HEK293 (cell line): ENCODE results near the gene IDNK.

Source experiments
- CTCF ChIA-PET: fragments of 350-600 bp; formaldehyde crosslinking; extraction: SDS; loops from one replicate; lab custom pipeline; 2021; ENCODE audit warnings: antibody characterized with exemption; lab: Yijun Ruan, JAX
- POLR2A ChIA-PET: fragments of 300-600 bp; formaldehyde crosslinking; extraction: SDS; loops from one replicate; lab custom pipeline; 2020; ENCODE audit warnings: antibody characterized with exemption, inconsistent platforms; lab: Yijun Ruan, JAX
- H3K27ac ChIP-seq: fragments of 200-500 bp; sonication (Bioruptor generic); 2 replicates; pipeline ENCODE4 v1.5.1; 2014; ENCODE audit warnings: low read depth, low read length, control low read depth, inconsistent platforms; ENCODE audit errors: extremely low read depth
- H3K36me3 ChIP-seq, 2 experiments: fragments of 200-500 bp in 1 of 2; sonication (Bioruptor generic) in 1 of 2; 1 replicate in 1 of 2; 2 replicates in 1 of 2; pipeline ENCODE4 v1.5.1; 2014 to 2017; ENCODE audit warnings: inconsistent platforms in 2 of 2, low read length in 2 of 2; ENCODE audit not compliant: control insufficient read depth in 2 of 2, insufficient read depth in 1 of 2
- H3K4me1 ChIP-seq: fragments of 200-500 bp; sonication (Bioruptor generic); 2 replicates; pipeline ENCODE4 v1.5.1; 2014; ENCODE audit warnings: mild to moderate bottlenecking, low read length, inconsistent platforms; ENCODE audit not compliant: control insufficient read depth, insufficient read depth
- H3K4me3 ChIP-seq: 2 replicates; pipeline ENCODE4 v1.5.1; 2011; ENCODE audit warnings: low read depth, mild to moderate bottlenecking, control low read depth, low read length, moderate library complexity
- H3K9me3 ChIP-seq: fragments of 200-500 bp; sonication (Bioruptor generic); 2 replicates; pipeline ENCODE4 v1.5.1; 2014; ENCODE audit warnings: low read depth, low read length, inconsistent platforms; ENCODE audit not compliant: control insufficient read depth, insufficient read depth
- ZNF19 ChIP-seq: fragments of 450-650 bp; formaldehyde crosslinking; IDR thresholded peaks from 2 replicates; pipeline ENCODE4; 2016; ENCODE audit warnings: missing biosample characterization, missing genetic modification characterization, low read depth
- ZNF571 ChIP-seq: fragments of 450-650 bp; formaldehyde crosslinking; IDR thresholded peaks from 2 replicates; pipeline ENCODE4 v1.5.0; 2017; ENCODE audit warnings: missing biosample characterization, missing genetic modification characterization
- ZNF677 ChIP-seq: fragments of 450-650 bp; IDR thresholded peaks from 2 replicates; pipeline ENCODE4 v1.5.0; 2018; ENCODE audit warnings: missing biosample characterization, mild to moderate bottlenecking, missing genetic modification characterization, moderate library complexity
- TF ChIP-seq, protein P1 (sequence below): fragments of 450-650 bp; formaldehyde crosslinking; IDR thresholded peaks from 2 replicates; pipeline ENCODE4 v1.5.1; 2017; ENCODE audit warnings: missing biosample characterization, missing genetic modification characterization
- TF ChIP-seq, protein P2 (sequence below): fragments of 450-650 bp; formaldehyde crosslinking; IDR thresholded peaks from 2 replicates; pipeline ENCODE4 v1.5.1; 2017; ENCODE audit warnings: missing biosample characterization, missing genetic modification characterization

The IDNK gene

DNA sequence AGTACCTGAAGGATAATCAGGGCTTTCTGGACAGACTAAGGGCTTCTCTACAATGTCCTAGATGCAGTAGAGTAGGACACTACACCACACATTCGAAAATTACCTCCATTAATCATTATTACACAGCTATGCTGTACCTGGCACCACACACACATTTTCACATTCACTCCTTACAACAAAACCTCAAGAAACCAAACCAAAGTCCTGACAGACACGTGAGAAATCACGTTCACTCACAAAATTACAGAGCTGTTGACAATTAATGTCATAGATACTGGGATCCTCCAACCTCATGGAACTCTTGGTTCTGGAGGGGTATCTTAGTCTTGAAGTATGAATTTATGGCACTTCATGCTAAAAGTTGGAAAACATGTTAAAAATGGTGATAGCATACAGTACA is 68.5 kb downstream of the IDNK start:
- peaks cover 8% of the 10 kb centered on the region; the same call in 1 of the 2 replicates for H3K4me1 ChIP-seq
- TF ChIP-seq, protein P1, sequence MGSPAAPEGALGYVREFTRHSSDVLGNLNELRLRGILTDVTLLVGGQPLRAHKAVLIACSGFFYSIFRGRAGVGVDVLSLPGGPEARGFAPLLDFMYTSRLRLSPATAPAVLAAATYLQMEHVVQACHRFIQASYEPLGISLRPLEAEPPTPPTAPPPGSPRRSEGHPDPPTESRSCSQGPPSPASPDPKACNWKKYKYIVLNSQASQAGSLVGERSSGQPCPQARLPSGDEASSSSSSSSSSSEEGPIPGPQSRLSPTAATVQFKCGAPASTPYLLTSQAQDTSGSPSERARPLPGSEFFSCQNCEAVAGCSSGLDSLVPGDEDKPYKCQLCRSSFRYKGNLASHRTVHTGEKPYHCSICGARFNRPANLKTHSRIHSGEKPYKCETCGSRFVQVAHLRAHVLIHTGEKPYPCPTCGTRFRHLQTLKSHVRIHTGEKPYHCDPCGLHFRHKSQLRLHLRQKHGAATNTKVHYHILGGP (tag by site-specific recombination), result no peak
- TF ChIP-seq ZNF19 (tag by site-specific recombination) (no peak), ZNF677 (tag by site-specific recombination) (no peak), ZNF571 (tag by site-specific recombination) (no peak)
- TF ChIP-seq, protein P2, sequence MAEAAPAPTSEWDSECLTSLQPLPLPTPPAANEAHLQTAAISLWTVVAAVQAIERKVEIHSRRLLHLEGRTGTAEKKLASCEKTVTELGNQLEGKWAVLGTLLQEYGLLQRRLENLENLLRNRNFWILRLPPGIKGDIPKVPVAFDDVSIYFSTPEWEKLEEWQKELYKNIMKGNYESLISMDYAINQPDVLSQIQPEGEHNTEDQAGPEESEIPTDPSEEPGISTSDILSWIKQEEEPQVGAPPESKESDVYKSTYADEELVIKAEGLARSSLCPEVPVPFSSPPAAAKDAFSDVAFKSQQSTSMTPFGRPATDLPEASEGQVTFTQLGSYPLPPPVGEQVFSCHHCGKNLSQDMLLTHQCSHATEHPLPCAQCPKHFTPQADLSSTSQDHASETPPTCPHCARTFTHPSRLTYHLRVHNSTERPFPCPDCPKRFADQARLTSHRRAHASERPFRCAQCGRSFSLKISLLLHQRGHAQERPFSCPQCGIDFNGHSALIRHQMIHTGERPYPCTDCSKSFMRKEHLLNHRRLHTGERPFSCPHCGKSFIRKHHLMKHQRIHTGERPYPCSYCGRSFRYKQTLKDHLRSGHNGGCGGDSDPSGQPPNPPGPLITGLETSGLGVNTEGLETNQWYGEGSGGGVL (tag by site-specific recombination), result no peak
- H3K4me3 ChIP-seq, result no peak overlapping the region
- no peaks in the 10 kb centered on the region for H3K9me3 ChIP-seq
- no peaks in the 10 kb centered on the region for H3K36me3 ChIP-seq
- no peak overlapping the region for H3K27ac ChIP-seq
- POLR2A ChIA-PET, result interaction anchor here (0.5 kb wide), 1 partner anchor 13 kb away, joined by 3 read pairs; no protein-coding TSS in a partner anchor
- CTCF ChIA-PET, result interaction anchor here (0.6 to 1.0 kb wide), 2 partner anchors 12 to 46 kb away, joined by 3 read pairs; no protein-coding TSS in a partner anchor
